Measurements from ENCODE around the gene PUM2.

DNA sequence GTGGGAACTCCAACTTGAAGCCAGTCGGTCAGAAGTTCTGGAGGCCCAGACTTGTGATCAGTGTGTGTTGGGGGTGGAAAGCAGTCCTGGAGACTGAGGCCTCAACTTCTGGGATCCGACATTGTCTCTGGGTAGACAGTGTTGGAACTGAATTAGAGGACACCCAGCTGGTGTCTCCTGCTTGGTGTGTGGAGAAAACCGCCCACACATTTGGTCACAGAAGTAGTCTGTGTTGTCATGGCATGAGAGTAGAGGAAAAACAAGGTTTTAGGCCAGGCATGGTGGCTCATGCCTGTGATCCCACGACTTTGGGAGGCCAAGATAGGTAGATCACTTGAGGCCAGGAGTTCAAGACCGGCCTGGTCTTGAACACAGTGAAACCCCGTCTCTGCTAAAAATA is 51.5 kb downstream of the PUM2 start:
- TF ChIP-seq, protein P1, sequence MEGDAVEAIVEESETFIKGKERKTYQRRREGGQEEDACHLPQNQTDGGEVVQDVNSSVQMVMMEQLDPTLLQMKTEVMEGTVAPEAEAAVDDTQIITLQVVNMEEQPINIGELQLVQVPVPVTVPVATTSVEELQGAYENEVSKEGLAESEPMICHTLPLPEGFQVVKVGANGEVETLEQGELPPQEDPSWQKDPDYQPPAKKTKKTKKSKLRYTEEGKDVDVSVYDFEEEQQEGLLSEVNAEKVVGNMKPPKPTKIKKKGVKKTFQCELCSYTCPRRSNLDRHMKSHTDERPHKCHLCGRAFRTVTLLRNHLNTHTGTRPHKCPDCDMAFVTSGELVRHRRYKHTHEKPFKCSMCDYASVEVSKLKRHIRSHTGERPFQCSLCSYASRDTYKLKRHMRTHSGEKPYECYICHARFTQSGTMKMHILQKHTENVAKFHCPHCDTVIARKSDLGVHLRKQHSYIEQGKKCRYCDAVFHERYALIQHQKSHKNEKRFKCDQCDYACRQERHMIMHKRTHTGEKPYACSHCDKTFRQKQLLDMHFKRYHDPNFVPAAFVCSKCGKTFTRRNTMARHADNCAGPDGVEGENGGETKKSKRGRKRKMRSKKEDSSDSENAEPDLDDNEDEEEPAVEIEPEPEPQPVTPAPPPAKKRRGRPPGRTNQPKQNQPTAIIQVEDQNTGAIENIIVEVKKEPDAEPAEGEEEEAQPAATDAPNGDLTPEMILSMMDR (IDR thresholded peaks at IDR 0.05; ENCODE audit: insufficient read depth, low read length, poor library complexity, severe bottlenecking): no peak
- TF ChIP-seq EZH2phosphoT487 (conservative IDR thresholded peaks at IDR 0.05; ENCODE audit: low read length): no peak
